ENCODE measurements around the gene CHMP4B. TPM values are rescaled to one million over a fixed set of nuclear protein-coding genes. Genes with fewer than 3 reads are reported as not detected.
A peak's percentile ranks its signal among the peaks of the same experiment; 100 is the strongest.

The CHMP4B gene
- total and polyA plus RNA-seq, 5 experiments from 2014 or later: 4.0 to 59.5 (median 5.0) TPM

DNA sequence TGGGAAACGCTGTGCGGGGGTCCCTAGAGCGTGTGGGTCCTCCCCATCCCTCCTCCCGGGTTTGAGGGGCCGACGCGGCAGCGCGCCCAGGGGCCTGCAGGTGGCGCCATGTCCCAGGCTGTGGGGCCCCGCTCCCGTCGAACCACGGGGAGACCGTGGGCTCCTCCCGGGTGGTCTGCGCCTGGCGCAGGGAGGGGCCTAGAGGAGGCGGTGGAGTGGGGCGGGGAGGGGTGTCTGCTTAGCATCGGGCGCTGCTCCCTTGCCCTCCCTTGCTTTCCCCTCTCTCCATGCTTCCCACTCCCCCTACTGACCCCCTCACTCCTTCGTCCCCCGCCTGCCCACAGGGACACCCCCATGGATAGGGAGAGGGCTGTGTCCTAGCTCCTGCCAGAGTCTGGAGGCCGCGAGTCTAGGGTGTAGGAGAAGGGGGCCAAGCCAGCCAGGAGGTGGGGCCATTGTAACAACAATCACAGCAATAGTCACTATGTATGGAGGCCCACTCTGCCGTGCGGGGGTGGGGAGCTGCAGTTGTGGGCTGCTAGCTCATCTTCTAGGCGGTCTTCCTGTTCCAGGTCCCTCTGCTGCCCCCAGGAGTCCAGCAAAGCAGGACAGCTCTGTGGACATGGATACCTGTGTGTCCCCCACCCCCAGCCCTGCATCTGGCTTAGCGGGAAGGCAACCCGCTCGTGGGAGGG is 51.7 kb downstream of the CHMP4B start:
- Mint-ChIP-seq H3K4me1 (peaks cover 14 to 27% (median 22%) of the 10 kb centered on the region in 4 donors), H3K27me3 (no peaks in the 10 kb centered on the region), H3K27ac (no peak overlapping the region), H3K36me3 (peaks cover 0 to 2% (median 0%) of the 10 kb centered on the region in 3 donors), H3K4me3 (peak overlapping the region in 1 of 10 donors; percentile 42), H3K9me3 (no peaks in the 10 kb centered on the region)
- peak; percentile 18 to 69 (median 49) for DNase-seq
- POLR2A ChIA-PET: interaction anchor here (0.7 to 1.1 kb wide), 2 partner anchors 9 to 241 kb away, joined by 3 read pairs; no protein-coding TSS in a partner anchor
- ATAC-seq: peak; percentile 62 to 66

DNA sequence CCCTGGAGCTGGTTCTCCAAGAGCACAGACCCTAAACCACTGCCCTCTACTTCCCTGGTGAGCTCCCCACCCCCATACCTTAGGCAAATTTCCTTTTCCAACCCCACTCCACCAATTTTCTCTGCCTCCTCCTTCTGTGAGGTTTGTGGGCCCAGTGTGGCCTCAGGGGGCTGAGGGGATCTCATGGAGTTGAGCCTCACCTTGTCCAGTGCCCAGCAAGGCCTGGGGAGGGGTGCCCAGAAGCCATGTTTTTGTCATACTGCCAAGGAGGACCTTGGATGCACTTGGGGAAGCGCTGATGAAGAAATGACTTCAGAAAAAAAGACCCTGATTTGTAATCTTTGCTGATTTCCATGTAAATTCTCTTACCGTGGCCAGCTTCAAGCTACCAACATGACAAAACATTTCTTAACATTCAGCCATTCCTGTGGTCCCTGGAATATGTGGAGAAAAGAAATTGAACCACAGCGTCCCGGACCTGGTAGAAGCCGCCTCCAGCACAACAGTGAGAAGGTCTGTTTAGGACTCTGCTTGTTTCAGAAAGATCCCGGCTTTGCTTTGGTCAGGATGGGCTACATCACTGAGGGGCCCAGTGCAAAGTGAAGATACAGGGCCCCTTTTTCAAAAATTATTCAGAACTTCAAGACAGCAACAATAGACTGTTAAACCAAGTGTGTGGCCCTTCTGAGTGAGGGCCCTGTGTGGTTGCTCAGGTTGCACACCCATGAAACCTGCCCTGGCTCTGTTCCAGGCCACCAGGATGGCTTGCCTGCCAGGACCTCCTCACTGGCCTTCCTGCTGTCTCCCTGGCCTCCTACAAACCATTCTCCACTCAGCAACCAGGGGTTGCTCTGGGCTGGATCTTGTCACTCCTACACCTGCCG is 52.5 kb downstream of the CHMP4B start:
- H3K27me3 Mint-ChIP-seq: no peaks in the 10 kb centered on the region
- no peaks in the 10 kb centered on the region for H3K36me3 Mint-ChIP-seq
- H3K9me3 Mint-ChIP-seq: no peaks in the 10 kb centered on the region
- peak overlapping the region in 1 of 10 donors; percentile 31 for H3K4me3 Mint-ChIP-seq
- H3K4me1 Mint-ChIP-seq: peaks cover 7 to 19% (median 14%) of the 10 kb centered on the region in 4 donors
- peak overlapping the region in 2 of 10 donors; percentile 72 to 83 for H3K27ac Mint-ChIP-seq
- POLR2A ChIA-PET: interaction anchor here (0.7 to 1.1 kb wide), 2 partner anchors 10 to 240 kb away, joined by 3 read pairs; no protein-coding TSS in a partner anchor
- no peak for DNase-seq
- no peak for ATAC-seq

DNA sequence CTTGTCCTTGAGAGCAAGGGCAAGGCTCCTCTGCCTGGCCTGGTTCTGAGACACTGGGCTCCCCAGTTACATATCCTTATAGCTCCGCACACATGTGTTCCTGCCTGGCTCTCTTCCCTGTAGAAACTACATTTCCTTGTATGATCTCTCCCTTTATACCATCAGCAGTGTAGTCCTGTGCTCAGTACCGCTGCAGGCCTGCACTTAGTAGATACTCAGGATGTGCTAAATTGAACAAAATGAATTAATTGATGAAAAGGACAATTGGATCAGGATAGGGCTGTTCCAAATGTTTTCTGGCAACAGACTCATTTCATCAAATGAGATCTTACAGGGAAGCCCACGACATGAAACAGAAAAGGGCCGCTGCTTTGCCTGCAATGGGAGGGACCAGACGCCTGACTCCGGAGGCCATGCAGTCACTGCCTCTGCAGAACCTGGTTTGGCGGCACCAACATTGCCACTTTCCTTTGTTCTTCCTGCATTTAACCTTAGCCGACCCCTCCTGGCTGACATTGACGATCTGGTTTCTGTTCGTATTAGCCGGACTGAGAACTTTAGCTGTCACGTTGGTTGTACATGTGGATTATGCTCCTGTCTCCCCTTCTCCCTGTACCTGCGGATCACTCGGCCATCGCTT is 53.3 kb downstream of the CHMP4B start:
- no peaks in the 10 kb centered on the region for H3K36me3 Mint-ChIP-seq
- peak overlapping the region in 1 of 10 donors; percentile 31 for H3K4me3 Mint-ChIP-seq
- peak overlapping the region in 1 of 10 donors; percentile 50 for H3K27ac Mint-ChIP-seq
- H3K4me1 Mint-ChIP-seq: peaks cover 2 to 11% (median 6%) of the 10 kb centered on the region in 4 donors
- H3K9me3 Mint-ChIP-seq: no peaks in the 10 kb centered on the region
- no peaks in the 10 kb centered on the region for H3K27me3 Mint-ChIP-seq
- POLR2A ChIA-PET: no interaction called here
- no peak for DNase-seq
- ATAC-seq: no peak

DNA sequence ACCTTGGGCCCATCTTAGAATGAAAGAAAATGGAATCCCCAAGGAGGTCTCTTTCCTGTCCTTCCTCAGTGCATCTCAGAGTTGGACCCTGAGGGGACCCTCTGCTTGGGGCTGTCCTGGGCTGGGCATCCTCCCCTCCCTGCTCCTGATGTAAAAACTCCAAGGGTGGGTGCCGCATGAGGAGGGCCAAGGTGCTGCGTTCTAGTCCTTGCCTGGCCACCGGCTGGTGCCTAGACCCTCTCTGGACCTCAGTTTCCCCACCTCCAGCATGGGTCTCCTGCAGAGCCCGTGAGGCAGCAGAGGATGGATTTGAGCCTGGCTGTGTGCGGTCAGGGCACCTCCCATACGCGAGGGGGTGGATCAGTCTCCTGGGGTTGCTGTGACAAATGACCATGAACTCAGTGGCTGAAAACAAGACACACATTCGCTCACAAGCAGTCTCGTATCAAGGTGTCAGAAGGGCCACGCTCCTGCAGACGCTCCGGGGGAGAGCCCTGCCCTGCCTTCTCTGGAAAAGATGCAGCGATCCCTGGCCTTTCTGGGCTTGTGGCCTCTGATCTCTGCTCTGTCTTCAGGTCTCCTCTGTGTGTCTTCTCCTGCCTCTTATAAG is 54.7 kb downstream of the CHMP4B start:
- H3K27me3 Mint-ChIP-seq: peaks cover 0 to 2% (median 0%) of the 10 kb centered on the region in 5 donors
- ATAC-seq (no peak), DNase-seq (no peak)
- no peak overlapping the region for H3K4me3 Mint-ChIP-seq
- POLR2A ChIA-PET: no interaction called here
- no peaks in the 10 kb centered on the region for H3K36me3 Mint-ChIP-seq
- peaks cover 0 to 4% (median 0%) of the 10 kb centered on the region in 4 donors for H3K4me1 Mint-ChIP-seq
- H3K9me3 Mint-ChIP-seq: no peaks in the 10 kb centered on the region
- H3K27ac Mint-ChIP-seq: peak overlapping the region in 1 of 10 donors; percentile 0

DNA sequence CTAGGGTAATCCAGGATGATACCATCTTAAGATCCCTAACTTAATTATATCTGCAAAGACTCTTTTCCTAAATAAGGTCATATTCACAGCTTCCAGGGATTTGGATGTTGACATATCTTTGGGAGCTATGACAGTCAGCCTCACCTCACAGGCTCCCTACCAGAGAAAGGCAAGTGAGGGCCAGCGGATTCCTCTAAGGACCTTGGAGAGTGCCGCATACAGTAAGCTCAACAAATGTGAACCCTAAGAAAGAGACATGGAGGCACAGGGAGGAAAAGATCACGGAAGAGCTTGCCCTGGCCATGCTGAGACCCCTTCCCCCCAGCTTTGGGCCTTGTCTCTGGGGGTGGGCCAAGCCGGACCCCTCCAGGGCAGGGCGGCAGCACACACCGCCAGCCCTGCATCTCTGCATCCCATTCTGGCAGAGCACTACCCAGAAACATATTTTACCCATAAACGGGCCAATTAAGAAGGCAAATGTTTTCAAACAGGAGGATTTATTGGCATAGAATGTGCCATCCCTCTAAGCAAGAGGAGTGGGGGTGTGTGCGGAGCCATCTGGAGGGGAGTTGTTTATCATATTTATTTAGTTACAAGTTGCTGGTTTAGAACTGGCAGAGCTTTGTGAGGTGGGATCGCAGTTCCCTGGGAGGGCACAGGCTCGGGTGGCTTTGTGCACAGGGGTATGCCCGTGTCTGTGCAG is 55.4 kb downstream of the CHMP4B start:
- Mint-ChIP-seq H3K27ac (no peak overlapping the region), H3K4me1 (peaks cover 0 to 3% (median under 1%) of the 10 kb centered on the region in 4 donors), H3K36me3 (no peaks in the 10 kb centered on the region), H3K27me3 (peaks cover 0 to 2% (median 0%) of the 10 kb centered on the region in 5 donors), H3K9me3 (no peaks in the 10 kb centered on the region), H3K4me3 (no peak overlapping the region)
- ATAC-seq: no peak
- DNase-seq: no peak
- POLR2A ChIA-PET: no interaction called here

DNA sequence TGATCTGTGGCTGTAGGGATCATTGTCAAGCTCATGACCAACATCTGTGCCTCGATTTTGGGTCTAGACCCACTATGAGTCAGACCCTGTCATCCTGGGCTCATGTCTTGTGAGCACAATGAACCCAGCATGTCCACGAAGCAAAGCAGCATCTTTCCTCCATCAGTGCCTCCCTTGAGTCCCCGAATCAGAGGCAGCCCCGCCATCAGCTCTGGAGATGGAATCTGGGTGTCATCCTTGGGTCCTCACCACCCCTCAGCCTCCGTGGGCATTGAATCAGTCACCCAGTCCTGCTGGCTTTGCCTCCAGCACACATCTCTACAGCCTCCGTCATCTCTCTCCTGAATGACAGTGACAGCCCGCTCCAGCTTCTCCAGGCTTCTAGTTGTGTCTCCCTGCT is 56.9 kb downstream of the CHMP4B start:
- peaks cover 0 to 2% (median 0%) of the 10 kb centered on the region in 5 donors for H3K27me3 Mint-ChIP-seq
- H3K4me3 Mint-ChIP-seq: no peak overlapping the region
- H3K36me3 Mint-ChIP-seq: no peaks in the 10 kb centered on the region
- peak overlapping the region in 1 of 10 donors; percentile 49 for H3K27ac Mint-ChIP-seq
- no peaks in the 10 kb centered on the region for H3K9me3 Mint-ChIP-seq
- peaks cover 0 to 3% (median under 1%) of the 10 kb centered on the region in 4 donors for H3K4me1 Mint-ChIP-seq
- no peak for DNase-seq
- no peak for ATAC-seq
- POLR2A ChIA-PET: no interaction called here

DNA sequence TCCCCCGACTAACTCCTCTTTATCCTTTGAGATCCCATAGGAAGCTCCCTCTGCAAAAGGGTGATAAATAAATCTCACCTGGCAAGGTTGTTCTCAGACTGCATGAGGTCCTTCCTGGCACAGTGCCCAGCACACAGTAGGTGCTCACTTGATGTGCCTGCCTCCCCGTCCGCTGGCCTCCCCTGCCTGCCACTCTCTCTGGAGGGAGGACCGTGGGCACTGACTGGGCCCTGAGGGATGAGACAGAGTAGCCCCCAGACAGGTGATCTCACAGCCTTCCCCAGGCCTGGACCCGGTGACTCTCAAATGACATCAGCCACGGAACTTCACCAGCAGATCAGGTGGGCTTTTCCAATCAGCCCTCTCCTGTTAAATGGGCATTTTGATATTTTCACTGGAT is 57.4 kb downstream of the CHMP4B start:
- Mint-ChIP-seq H3K27me3 (peaks cover 0 to 2% (median 0%) of the 10 kb centered on the region in 5 donors), H3K9me3 (no peaks in the 10 kb centered on the region), H3K4me3 (no peak overlapping the region), H3K36me3 (no peaks in the 10 kb centered on the region), H3K27ac (peak overlapping the region in 1 of 10 donors; percentile 49), H3K4me1 (peaks cover 0 to 3% (median under 1%) of the 10 kb centered on the region in 4 donors)
- no peak for DNase-seq
- no peak for ATAC-seq
- POLR2A ChIA-PET: no interaction called here

DNA sequence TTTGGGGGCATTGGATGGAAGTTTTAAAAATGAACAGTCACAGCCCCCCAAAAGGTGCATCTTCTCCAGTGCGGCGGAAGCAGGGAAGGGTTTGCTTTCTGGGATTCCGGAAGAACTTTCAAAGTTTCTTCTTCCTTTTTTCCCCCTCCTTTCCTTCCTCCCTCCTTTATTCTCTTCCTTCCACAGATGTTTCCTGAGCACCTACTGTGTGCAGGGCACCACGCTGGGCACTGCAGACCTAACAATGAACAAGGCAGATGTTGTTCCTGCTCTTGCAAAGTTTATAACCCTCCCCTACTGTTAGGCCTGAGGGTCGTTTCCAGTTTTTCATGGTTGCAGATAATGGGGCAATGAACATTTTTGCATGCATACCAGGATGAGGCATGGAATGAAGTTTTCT is 58.1 kb downstream of the CHMP4B start:
- Mint-ChIP-seq H3K36me3 (no peaks in the 10 kb centered on the region), H3K4me1 (peaks cover 0 to 1% (median under 1%) of the 10 kb centered on the region in 4 donors), H3K27me3 (peaks cover 0 to 2% (median 0%) of the 10 kb centered on the region in 5 donors), H3K4me3 (no peak overlapping the region), H3K9me3 (no peaks in the 10 kb centered on the region), H3K27ac (no peak overlapping the region)
- ATAC-seq (no peak), DNase-seq (no peak)
- POLR2A ChIA-PET: no interaction called here

DNA sequence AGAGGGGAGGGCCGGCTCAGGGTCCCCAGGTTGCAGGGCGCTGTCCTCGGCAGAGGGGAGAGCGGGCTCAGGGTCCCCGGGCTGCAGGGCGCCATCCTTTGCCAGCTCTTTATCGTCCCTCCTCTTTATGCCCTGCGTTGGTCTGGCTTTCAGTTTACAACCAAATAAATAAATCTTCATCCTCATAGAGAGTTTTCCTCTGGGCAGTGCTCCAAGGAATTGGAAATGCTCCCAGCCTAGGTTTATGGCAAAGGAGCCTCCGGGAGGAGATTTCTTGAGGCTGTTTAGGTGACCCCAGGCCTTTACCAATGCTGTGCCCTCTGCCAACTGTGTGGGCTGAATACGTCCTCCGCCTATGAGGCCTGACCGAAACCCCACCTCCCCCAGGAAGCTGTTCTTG is 60.2 kb downstream of the CHMP4B start:
- Mint-ChIP-seq H3K4me3 (no peak overlapping the region), H3K36me3 (no peaks in the 10 kb centered on the region), H3K9me3 (no peaks in the 10 kb centered on the region), H3K27ac (no peak overlapping the region), H3K27me3 (peaks cover 0 to 2% (median 0%) of the 10 kb centered on the region in 5 donors), H3K4me1 (peaks cover 0 to 7% (median under 1%) of the 10 kb centered on the region in 4 donors)
- POLR2A ChIA-PET: no interaction called here
- ATAC-seq (no peak), DNase-seq (no peak)

DNA sequence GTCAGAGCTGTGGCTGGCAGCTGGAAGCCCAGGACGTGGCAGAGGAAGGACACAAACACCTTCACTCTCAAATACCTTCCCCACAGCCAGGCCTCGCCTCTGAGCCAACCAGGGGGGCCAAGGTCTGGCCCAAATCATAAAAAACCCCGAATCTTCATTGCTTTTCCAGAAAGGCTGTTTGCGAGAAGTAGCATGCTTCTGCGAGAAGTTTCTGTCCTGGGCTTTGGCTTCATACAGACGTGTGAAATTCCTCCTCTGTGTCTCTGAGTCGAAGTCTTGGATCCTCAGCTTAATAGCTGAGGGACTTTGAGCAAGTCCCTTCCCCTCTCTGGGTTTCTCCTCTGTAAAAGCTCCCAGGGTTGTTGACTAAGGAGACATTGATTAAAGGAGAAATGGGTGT is 63.0 kb downstream of the CHMP4B start:
- Mint-ChIP-seq H3K36me3 (peaks cover 0 to 8% (median 0%) of the 10 kb centered on the region in 3 donors), H3K27me3 (peaks cover 0 to 2% (median 0%) of the 10 kb centered on the region in 5 donors), H3K27ac (peak overlapping the region in 1 of 10 donors; percentile 17), H3K4me1 (peaks cover 0 to 7% (median under 1%) of the 10 kb centered on the region in 4 donors), H3K4me3 (no peak overlapping the region), H3K9me3 (peaks cover 0 to 13% (median 10%) of the 10 kb centered on the region in 9 donors)
- no peak for DNase-seq
- no peak for ATAC-seq
- POLR2A ChIA-PET: no interaction called here

DNA sequence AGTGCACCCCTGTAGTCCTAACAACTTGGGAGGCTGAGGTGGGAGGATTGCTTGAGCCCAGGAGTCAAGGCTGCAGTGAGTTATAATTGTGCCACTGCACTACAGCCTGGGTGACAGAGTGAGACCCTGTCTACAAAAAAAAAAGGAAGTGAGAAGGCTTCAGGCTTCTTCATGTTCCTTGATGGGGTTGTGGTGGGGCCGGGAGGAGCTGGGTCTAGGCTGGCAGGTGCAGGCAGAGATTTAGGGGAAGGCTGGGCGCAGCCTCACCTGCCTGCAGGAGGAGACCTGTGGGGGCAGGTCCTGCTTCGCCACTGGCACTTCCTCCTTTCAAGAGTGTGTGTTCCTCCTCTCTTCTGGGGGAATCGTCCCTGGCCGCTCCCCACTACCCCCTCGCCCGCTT is 63.9 kb downstream of the CHMP4B start:
- H3K4me1 Mint-ChIP-seq: peaks cover 0 to 7% (median under 1%) of the 10 kb centered on the region in 4 donors
- peaks cover 0 to 2% (median 0%) of the 10 kb centered on the region in 5 donors for H3K27me3 Mint-ChIP-seq
- no peak for DNase-seq
- no peak overlapping the region for H3K27ac Mint-ChIP-seq
- POLR2A ChIA-PET: interaction anchor here (0.6 to 0.7 kb wide), 2 partner anchors 13 to 101 kb away, joined by 3 read pairs; no protein-coding TSS in a partner anchor
- no peak overlapping the region for H3K4me3 Mint-ChIP-seq
- H3K9me3 Mint-ChIP-seq: peaks cover 0 to 22% (median 10%) of the 10 kb centered on the region in 9 donors
- no peak for ATAC-seq
- H3K36me3 Mint-ChIP-seq: peaks cover 0 to 9% (median 0%) of the 10 kb centered on the region in 3 donors

Measured in naive thymus-derived CD8-positive, alpha-beta T cell (primary cell).